HFFc6 (cell line): ENCODE measurements around the gene HSPB9. TPM values are rescaled to one million over a fixed set of nuclear protein-coding genes. Genes with fewer than 3 reads are reported as not detected.

Source experiments
- DNase-seq: peaks from one replicate; pipeline ENCODE4 v3.0.0-alpha.2; 2018
- H3K27ac Mint-ChIP-seq: 2 replicates; pipeline ENCODE4 v1.8.0; 2020; ENCODE audit warnings: mild to moderate bottlenecking, mixed read lengths
- H3K27me3 Mint-ChIP-seq: 2 replicates; pipeline ENCODE4 v1.8.0; 2021; ENCODE audit warnings: mild to moderate bottlenecking, moderate library complexity, mixed read lengths; ENCODE audit not compliant: insufficient read depth
- H3K36me3 Mint-ChIP-seq: 2 replicates; pipeline ENCODE4 v1.8.0; 2021; ENCODE audit warnings: low read depth, mixed read lengths
- H3K4me1 Mint-ChIP-seq: 2 replicates; pipeline ENCODE4 v1.8.0; 2020; ENCODE audit warnings: low read depth, mixed read lengths
- H3K4me3 Mint-ChIP-seq: 2 replicates; pipeline ENCODE4 v1.8.0; 2020; ENCODE audit warnings: mild to moderate bottlenecking, moderate library complexity, mixed read lengths
- H3K9me3 Mint-ChIP-seq: 2 replicates; pipeline ENCODE4 v1.8.0; 2020; ENCODE audit warnings: mild to moderate bottlenecking, mixed read lengths
- total RNA-seq, 6 experiments: library from RNA; stranded (reverse); fragmentation: NEBNext Ultra II Directional; extraction: Animal tissue kit (Norgen Biotek cat#: 25700); gene quantifications; 2 replicates in 1 of 6; 3 replicates in 5 of 6; pipeline ENCODE4 v1.2.3, GENCODE V29; 2021
- TF ChIP-seq, protein P1 (sequence below): fragments of 200-600 bp; sonication (generic); IDR thresholded peaks from 2 replicates; pipeline ENCODE4 v1.5.0; 2021; ENCODE audit warnings: antibody characterized with exemption, mild to moderate bottlenecking

Gene HSPB9
- total RNA-seq, 6 experiments from 2014 or later = not detected

GRCh38 chr17:42090964-42091790 lies 31.4 kb upstream of the HSPB9 start:
- H3K9me3 Mint-ChIP-seq = no peaks in the 10 kb centered on the region
- H3K4me1 Mint-ChIP-seq = no peaks in the 10 kb centered on the region
- TF ChIP-seq, protein P1, sequence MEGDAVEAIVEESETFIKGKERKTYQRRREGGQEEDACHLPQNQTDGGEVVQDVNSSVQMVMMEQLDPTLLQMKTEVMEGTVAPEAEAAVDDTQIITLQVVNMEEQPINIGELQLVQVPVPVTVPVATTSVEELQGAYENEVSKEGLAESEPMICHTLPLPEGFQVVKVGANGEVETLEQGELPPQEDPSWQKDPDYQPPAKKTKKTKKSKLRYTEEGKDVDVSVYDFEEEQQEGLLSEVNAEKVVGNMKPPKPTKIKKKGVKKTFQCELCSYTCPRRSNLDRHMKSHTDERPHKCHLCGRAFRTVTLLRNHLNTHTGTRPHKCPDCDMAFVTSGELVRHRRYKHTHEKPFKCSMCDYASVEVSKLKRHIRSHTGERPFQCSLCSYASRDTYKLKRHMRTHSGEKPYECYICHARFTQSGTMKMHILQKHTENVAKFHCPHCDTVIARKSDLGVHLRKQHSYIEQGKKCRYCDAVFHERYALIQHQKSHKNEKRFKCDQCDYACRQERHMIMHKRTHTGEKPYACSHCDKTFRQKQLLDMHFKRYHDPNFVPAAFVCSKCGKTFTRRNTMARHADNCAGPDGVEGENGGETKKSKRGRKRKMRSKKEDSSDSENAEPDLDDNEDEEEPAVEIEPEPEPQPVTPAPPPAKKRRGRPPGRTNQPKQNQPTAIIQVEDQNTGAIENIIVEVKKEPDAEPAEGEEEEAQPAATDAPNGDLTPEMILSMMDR = no peak
- no peak for DNase-seq
- no peak overlapping the region for H3K4me3 Mint-ChIP-seq
- H3K27me3 Mint-ChIP-seq = peaks cover 26% of the 10 kb centered on the region
- H3K36me3 Mint-ChIP-seq = no peaks in the 10 kb centered on the region
- no peak overlapping the region for H3K27ac Mint-ChIP-seq

- H3K27me3 Mint-ChIP-seq = peaks cover 36% of the 10 kb centered on the region
- no peaks in the 10 kb centered on the region for H3K4me1 Mint-ChIP-seq
- no peak overlapping the region for H3K4me3 Mint-ChIP-seq
- no peak for DNase-seq
- TF ChIP-seq, protein P1 = no peak
- H3K36me3 Mint-ChIP-seq = no peaks in the 10 kb centered on the region
- no peaks in the 10 kb centered on the region for H3K9me3 Mint-ChIP-seq
- no peak overlapping the region for H3K27ac Mint-ChIP-seq
Measured at GRCh38 chr17:42092939-42093338, 29.7 kb upstream of the HSPB9 start.

DNA sequence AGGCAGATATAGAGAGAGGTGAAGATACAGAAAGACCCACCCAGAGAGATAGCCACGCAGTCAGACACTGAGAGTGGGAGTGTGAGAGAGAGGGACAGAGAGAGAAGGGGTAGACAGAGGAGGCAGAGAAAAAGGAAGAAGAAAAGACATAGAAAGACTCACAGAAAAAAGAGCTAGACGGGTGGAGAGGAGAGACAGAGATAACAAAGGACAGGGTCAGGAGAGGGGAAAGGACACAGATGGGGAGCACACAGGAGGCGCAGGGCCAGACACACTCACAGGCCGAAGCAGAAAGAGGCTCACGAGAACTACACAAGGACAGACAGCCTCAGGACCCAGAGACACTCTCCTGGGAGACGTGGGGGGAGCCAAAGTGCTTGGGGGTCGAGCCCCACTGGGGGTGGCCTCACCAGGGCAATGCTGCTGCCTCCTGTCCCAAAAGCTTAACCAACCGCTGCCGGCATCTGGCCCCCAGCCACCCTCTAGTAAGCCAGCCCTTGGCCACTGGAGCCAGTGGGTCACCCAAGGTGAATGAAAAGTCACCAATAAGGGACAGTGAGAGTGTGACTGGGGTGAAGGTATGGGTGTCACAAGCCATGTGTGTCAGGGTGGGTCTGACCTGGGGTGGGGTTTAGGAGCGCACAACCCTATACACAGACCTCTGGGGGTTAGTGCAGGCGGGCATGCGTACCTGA lies 28.1 kb upstream of the HSPB9 start:
- no peaks in the 10 kb centered on the region for H3K36me3 Mint-ChIP-seq
- DNase-seq = no peak
- no peaks in the 10 kb centered on the region for H3K9me3 Mint-ChIP-seq
- TF ChIP-seq, protein P1 = no peak
- no peaks in the 10 kb centered on the region for H3K4me1 Mint-ChIP-seq
- H3K4me3 Mint-ChIP-seq = no peak overlapping the region
- H3K27ac Mint-ChIP-seq = no peak overlapping the region
- H3K27me3 Mint-ChIP-seq = peaks cover 39% of the 10 kb centered on the region

DNA sequence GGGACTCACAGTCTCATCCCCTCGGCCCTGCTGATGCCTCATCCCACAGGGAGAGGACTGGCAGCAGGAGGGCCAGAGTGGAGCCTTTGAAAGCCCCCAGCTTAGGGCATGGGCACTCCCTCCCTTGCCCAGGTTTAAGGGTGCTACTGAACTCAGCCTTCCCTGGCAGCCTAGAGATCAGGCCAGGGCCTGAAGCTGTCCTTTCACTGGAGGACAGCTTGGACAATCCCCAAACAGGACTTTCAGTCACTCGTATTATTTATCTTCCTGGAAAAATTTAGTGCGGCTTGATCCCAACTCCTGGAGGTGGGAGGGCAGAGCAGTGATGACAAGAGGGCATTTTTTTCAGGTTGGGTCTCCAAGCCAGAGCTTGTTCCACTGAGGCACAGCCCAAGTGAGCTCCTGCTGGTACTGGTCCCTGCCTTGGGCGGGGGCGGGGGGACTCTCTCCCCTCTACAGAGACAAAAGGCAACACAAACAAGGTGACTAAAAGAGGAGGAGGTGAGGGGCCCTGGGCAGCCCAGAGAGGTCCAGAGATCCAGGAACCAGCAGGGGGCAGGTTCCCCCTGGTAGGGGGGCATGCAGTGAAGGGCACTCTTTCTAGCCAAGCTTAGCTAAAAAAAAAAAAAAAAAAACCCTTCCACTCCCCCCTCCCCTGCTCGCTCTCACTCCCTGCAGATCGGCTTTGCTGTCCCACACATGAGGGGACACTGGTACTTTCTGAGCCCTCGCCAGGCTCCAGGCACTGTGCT lies 26.1 kb upstream of the HSPB9 start:
- TF ChIP-seq, protein P1 = peak; percentile 22; the same call in 1 of the 2 replicates
- no peaks in the 10 kb centered on the region for H3K9me3 Mint-ChIP-seq
- H3K36me3 Mint-ChIP-seq = no peaks in the 10 kb centered on the region
- no peak for DNase-seq
- H3K4me3 Mint-ChIP-seq = no peak overlapping the region
- peaks cover 35% of the 10 kb centered on the region for H3K27me3 Mint-ChIP-seq
- H3K27ac Mint-ChIP-seq = no peak overlapping the region
- no peaks in the 10 kb centered on the region for H3K4me1 Mint-ChIP-seq

GRCh38 chr17:42097691-42098631 lies 24.6 kb upstream of the HSPB9 start, which contains the start of gene ZNF385C:
Gene ZNF385C (minus strand): TSS chr17:42098473. CDS start chr17:42063056, 35,417 bp downstream.
- Mint-ChIP-seq H3K4me1 (no peaks in the 10 kb centered on the region), H3K36me3 (no peaks in the 10 kb centered on the region), H3K9me3 (no peaks in the 10 kb centered on the region), H3K27me3 (peaks cover 32% of the 10 kb centered on the region), H3K4me3 (no peak within 1 kb of the TSS), H3K27ac (no peak within 1 kb of the TSS)
- TF ChIP-seq, protein P1 = no peak
- DNase-seq = no peak
